GM19238 (cell line): ENCODE data around the gene TXLNG.
A peak's percentile ranks its signal among the peaks of the same experiment; 100 is the strongest.

ENCODE experiments used
- DNase-seq: peaks from one replicate; pipeline ENCODE4 v3.0.0; 2011; ENCODE audit warnings: low spot score; ENCODE audit not compliant: insufficient read length

The TXLNG gene

DNA sequence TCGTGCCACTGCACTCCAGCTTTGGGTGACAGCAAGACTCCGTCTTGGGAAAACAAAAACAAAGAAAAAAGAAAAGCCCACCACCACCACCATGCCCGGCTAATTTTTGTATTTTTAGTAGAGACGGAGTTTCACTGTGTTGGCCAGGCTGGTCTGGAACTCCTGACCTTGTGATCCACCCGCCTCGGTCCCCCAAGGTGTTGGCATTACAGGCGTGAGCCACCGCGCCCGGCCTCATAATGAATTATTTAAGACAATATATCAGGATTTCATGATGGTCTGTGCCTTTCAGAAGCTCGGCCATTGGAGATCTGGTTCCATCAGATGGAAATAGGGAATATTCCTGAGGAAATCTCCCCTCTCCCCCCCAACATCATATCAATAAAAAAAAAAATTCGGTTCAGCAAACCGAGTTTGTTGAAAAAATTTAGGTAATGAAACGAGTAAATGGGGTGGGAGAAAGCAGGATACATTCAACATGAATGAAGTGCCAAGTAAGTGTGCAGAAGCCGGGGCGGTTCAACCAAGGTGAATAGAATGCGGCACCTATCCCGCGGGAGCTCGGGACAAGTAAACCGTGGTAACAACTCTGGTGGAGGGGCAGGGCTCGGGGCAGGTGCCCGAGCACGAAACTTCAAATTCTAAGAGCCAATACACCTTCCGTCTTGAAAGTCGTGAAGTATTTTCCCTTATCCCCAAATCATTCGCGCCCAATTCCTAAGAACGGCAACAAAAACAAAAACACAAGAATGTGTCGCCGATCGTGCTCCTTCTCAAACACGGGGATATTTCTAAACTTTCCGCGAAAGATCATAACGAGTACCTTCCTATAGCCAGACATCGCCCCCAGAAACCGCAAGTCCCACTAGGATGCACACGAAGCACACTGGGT, 773 bp upstream of the TXLNG start:
- DNase-seq, result no peak

DNA sequence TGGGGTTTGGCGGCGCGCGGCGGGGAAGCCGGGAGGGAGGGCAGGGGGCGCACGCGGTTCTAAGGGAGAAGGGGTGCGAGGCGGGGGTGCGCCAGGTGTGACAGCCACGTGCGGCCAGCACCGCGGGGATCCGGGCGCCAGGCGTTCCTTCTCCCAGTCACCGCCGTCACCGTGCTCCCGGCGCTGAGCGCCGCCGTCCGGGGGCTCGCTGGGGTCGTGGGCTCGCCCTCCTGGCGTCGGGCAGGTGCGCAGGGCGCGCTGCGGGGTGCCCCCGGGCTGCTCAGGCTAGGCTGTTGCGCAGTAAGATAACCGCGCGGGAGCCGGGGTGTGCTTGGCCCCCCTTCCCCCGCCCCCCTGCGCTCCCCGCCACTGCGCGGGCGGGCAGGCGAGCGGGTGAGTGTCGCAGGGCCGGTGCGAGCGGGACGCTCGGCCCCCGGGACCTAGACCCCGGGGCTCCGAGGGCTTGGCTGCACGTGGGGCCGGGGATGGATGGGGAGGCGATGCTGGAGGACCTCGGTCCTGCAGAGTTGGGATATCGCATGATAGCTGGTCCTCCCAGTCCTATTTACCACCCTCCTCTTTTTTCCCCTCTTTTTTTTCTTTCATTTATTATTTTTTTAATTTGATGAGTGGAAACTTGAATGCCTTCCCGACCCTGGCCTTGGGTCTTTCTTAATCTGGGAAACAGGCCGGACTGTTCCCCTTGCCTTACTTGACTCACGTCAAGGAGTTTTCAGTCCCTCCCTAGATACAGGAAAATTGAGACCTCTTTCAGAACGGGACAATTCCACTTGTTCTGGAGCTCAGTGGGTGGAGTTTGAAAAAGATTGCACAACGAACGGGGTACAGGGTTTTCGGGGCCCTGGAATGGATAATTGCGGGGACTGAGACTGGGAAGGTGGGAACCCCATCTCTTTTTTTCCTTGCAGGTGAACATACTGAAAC, 797 bp downstream of the TXLNG start:
- peak; percentile 10 for DNase-seq

DNA sequence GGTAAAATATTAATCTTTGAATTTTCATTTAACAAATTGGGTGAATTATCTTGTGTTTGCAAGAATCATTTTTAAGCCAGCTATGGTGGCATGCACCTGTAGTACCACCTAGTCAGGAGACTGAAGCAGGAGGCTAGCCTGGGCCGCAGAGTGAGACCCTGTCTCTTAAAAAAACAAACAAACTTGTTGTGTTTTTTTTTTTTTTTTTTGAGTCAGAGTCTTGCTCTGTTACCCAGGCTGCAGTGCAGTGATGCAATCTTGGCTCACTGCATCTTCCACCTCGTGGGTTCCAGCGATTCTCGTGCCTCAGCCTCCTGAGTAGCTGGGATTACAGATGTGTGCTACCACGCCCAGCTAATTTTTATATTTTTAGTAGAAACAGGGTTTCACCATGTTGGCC, 2.2 kb downstream of the TXLNG start:
- no peak for DNase-seq

GRCh38 chrX:16796298-16796697, 10.0 kb downstream of the TXLNG start:
- DNase-seq, result no peak

- no peak for DNase-seq
These were observed 11.1 kb downstream of the TXLNG start for GRCh38 chrX:16797358-16797757.

DNA sequence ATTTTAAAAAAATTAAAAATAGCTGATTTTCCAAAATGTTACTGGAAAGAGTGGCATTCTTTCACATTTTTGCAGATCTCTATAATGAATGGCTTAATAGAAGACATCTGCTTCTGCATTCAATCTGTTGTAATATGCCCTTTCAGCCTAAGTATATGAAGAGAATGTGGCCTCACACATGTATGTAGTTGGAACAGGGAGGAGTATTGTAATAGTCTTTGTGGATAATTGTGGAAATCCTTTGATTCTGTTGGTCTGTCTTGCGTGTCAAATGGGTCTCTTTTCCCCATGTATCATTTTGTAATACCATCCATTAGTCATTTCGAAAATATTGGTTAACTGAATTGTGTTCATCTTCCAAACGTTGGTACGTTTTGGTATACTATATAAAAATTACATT, 11.6 kb downstream of the TXLNG start:
- DNase-seq, result no peak

DNA sequence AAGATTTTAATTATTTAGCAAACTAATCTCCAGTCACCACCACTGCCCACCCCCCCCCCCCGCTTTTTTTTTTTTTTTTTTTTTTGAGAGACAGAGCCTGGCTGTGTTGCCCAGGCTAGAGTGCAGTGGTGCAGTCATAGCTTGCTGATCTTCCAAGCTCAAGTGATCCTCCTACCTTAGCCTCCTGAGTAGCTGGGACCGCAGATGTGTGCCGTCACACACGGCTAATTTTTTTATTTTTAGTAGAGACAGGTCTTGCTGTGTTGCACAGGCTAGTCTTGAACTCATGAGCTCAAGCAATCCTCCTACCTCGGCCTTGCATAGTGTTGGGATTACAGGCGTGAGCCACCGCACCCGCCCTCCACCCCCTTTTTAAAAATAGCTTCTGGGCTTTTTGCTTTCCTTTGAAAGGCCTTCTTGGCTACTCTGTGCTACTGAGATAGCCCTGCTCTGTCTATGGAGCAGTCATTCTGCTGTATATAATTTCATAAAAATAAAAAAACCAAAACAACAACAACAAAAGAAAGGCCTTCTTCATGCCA, 18.7 kb downstream of the TXLNG start:
- DNase-seq, result no peak

DNA sequence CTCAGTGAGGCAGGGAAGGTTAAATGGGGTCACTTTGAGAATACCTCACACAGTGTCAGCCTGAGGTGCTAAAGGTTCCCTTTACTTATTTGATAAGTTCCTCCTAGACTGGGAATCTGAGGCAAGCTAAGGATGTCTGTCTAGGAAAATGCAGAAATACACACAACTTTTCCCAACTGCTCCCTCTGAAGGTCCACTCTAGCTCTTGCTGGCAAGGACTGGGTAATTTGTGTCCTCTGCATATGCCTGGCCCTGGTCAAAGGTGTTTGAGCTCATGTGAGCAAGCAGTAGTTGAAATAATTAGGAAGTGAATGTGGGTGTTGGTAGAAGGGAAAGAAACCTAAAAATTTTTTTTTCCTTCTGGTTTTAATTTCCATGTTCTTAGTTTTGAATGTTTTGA, 21.3 kb downstream of the TXLNG start:
- no peak for DNase-seq

DNA sequence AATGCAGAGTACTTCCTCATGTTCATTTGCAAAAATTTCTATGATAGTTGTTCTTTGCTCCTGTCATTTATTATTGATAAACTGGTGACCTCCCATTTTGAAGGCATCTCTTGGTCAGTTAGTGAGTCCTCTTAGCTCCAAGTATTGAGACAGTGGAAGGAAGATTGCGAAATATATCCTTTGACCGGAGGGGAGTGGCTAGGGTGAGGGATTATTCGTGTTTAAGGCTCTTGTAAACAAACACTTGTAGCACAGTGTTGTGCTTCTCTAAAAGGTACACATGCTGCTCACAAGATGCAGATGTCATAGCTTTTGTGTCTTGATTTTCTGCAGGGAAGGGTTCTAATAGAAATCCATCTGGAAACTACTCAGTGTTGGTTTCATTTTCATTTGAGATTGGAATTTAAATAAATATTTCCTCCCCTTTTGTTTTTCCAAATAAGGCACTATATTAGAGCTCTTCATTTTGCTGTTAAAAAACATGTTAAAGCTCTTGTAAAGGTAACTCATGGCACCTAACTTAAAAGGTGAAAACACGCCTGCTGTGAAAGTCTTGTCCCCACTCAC, 21.8 kb downstream of the TXLNG start:
- no peak for DNase-seq

- no peak for DNase-seq
These were observed 28.3 kb downstream of the TXLNG start for GRCh38 chrX:16814597-16814996.

DNA sequence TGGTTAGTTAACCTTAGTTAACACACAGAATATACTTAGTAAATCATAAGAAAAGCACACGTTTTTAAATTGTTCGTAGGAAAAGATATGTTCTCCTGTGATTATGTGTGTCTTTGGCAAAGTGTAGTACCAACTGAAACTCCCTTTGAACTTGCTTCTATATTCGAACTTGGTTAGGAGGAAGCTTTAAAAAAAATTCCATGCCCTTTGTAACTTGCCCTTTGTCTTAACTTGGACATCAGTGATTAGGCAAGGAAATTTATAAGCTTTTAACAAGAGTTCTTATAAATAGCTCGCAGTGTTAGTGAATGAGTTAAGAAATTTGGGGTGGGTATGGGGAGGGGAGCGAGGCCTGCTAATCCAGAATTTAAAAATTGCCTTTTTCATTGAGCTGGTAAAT, 33.4 kb downstream of the TXLNG start:
- no peak for DNase-seq

DNA sequence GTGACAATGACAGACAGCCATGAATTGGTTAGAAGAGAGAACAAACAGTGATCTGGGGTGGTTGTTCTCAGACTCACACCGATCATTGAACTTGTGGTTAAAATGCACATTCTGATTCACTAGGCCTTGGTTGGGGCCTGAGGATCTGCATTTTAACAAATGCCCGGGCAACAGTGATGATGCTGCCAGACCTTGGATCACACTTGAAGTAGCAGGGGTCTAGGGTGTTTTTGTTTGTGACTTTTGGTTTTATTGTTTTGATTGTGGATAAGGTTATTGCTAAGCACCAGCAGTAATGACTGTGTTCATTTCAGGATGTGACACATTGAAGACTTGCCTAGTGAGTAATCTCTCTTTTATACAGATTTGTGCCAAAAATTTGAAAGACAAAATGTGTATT, 36.5 kb downstream of the TXLNG start:
- no peak for DNase-seq

- no peak for DNase-seq
These were observed 39.2 kb downstream of the TXLNG start for GRCh38 chrX:16825264-16826035.

DNA sequence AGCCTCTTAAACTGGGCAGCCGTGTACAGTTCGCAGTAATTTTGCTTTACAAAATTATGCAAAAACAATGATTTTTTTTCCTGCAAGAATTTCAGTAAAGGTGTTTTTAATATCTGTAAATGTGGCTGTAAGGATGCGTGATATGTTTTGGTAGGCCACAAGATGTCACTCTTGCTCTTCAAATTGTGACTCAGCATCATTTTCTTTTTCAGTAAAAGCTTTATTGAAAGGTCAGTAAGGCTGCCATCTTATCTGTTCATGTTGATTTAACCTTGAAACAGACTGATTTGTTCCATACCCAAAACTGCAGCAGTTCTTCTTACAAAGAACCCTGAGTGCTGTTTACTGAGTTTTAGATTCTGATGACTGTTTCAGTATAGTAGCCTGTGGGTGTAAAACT, 39.9 kb downstream of the TXLNG start:
- DNase-seq, result no peak

GRCh38 chrX:16827225-16827624, 41.0 kb downstream of the TXLNG start:
- no peak for DNase-seq

DNA sequence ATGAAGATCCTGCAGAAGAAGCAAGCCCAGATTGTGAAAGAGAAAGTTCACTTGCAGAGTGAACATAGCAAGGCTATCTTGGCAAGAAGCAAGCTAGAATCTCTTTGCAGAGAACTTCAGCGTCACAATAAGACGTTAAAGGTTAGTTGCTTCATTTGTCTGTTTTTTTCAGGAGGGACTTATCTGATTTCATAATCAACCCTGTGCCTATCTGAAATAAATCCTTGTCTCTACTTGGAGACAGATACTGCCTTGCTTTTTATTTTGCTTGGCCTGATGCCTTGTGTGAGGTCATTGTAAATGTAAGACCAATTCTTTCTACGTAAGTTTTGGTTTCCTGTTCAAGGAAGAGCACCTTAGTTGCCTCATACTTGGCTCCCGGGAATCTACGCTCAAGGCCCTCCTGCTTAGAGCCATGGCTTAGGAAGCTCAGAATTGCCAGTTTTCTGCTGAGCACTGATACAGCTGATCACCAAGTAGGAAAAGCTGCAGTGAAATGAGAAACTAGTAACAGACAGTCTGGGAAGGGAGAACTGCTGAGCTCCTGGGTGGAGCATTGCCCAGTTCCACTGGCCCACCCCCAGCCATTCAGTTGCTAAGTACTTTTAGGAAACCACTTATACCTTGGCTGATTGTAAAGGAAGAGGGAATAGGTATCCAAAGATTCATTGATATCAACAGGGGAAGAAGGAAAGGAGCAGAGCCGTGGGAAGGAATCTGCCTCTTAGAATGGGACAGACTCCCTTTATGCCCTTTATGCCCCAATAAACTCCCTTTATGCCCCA, 42.0 kb downstream of the TXLNG start:
- no peak for DNase-seq

GRCh38 chrX:16832301-16832700, 46.0 kb downstream of the TXLNG start:
- no peak for DNase-seq

GRCh38 chrX:16834806-16835205, 48.5 kb downstream of the TXLNG start:
- DNase-seq, result no peak

DNA sequence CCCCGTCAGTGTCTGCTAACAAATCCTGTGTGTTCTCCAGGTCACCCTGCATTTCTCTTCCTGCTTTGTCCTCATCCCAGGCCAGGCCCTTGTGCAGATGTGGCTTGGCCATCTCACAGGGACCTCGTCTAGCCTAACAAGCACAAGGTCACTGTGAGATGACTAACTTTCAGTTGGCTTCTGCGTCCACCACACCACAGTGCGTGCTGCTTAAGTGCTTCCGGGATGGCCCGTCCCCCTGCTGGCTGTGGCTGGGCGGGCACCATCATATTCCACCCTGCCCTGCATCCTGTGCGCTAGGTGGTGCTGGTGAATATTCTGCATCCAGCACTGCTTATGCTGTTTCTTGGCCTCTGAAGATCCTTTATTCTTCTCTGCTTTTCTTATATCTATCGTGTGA, 50.1 kb downstream of the TXLNG start:
- no peak for DNase-seq
